ENCODE data around the gene ING2.

Gene ING2

GRCh38 chr4:183503497-183504063, 1.3 kb upstream of the ING2 start:
- no peak for DNase-seq

GRCh38 chr4:183504064-183504929, 561 bp upstream of the ING2 start:
- DNase-seq: peak; percentile 99 to 100

GRCh38 chr4:183505611-183506388, 942 bp downstream of the ING2 start:
- DNase-seq: peak; percentile 87 to 89

- DNase-seq: no peak
Measured at GRCh38 chr4:183506389-183506735, 1.5 kb downstream of the ING2 start.

- DNase-seq: no peak
Measured at GRCh38 chr4:183507925-183508696, 3.3 kb downstream of the ING2 start.

GRCh38 chr4:183508697-183509335, 4.0 kb downstream of the ING2 start:
- DNase-seq: no peak

GRCh38 chr4:183515411-183515810, 10.6 kb downstream of the ING2 start:
- no peak for DNase-seq

GRCh38 chr4:183517194-183517593, 12.3 kb downstream of the ING2 start:
- DNase-seq: no peak

GRCh38 chr4:183517781-183518180, 12.9 kb downstream of the ING2 start:
- DNase-seq: no peak

GRCh38 chr4:183522821-183523220, 18.0 kb downstream of the ING2 start:
- no peak for DNase-seq

GRCh38 chr4:183527326-183527725, 22.5 kb downstream of the ING2 start:
- DNase-seq: no peak

GRCh38 chr4:183532821-183533220, 28.0 kb downstream of the ING2 start:
- DNase-seq: no peak

GRCh38 chr4:183533698-183534097, 28.8 kb downstream of the ING2 start:
- no peak for DNase-seq

- DNase-seq: no peak
Measured at GRCh38 chr4:183540410-183541009, 35.7 kb downstream of the ING2 start.

- DNase-seq: no peak
Measured at GRCh38 chr4:183541010-183541751, 36.3 kb downstream of the ING2 start.

GRCh38 chr4:183541752-183542040, 36.8 kb downstream of the ING2 start:
- no peak for DNase-seq

GRCh38 chr4:183543435-183543834, 38.6 kb downstream of the ING2 start:
- no peak for DNase-seq

GRCh38 chr4:183544109-183544508, 39.3 kb downstream of the ING2 start:
- DNase-seq: no peak

- DNase-seq: no peak
Measured at GRCh38 chr4:183546376-183546775, 41.5 kb downstream of the ING2 start.

GRCh38 chr4:183548306-183548705, 43.4 kb downstream of the ING2 start:
- no peak for DNase-seq

GRCh38 chr4:183550345-183551093, 45.7 kb downstream of the ING2 start:
- no peak for DNase-seq

Data from stimulated activated CD4-positive, alpha-beta T cell treated with anti-CD3 and anti-CD28 coated beads, Interleukin-2, amount 100 ng/mL, for 24 hours (primary cell).